Prostate gland (tissue), 2 donors: Measurements from ENCODE around the gene NUMBL.

Experiments used
- POLR2A ChIP-seq: fragments of 450-650 bp; IDR thresholded peaks from one replicate; pipeline ENCODE4 v1.6.1; 2016; ENCODE audit warnings: antibody characterized with exemption, mild to moderate bottlenecking
- POLR2AphosphoS5 ChIP-seq: sonication (generic); formaldehyde crosslinking; IDR thresholded peaks from one replicate; pipeline ENCODE4 v1.6.1; 2017; ENCODE audit warnings: antibody characterized with exemption
- TF ChIP-seq, protein P1 (sequence below), 4 experiments: fragments of 200-600 bp in 2 of 4; fragments of 450-650 bp in 2 of 4; sonication (generic) in 2 of 4; IDR thresholded peaks; 1 replicate in 3 of 4; 2 replicates in 1 of 4; pipeline ENCODE4 v1.5.1; 2016 to 2019; ENCODE audit warnings: antibody characterized with exemption in 4 of 4, mild to moderate bottlenecking in 2 of 4, moderate library complexity in 2 of 4

DNA sequence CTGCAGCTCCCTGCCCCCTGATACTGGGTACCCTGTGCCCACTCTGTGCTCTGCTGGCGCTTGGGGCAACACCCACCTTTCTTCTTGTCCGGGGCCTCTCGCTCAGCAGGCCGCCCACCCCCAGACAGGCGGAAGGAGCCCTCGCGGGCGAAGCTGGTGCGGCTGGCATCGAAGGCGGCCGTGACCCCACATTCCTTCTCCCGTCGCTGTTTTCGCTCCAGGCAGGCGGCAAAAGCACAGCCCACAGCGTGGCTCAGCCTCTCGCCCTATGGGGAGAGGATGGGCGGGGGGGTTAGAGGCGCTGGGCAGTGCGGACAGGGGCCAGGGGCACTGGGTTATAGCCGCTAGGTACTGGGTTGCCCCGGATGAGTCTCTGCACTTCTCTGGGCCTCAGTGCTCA is 13.3 kb downstream of the NUMBL start:
- TF ChIP-seq POLR2AphosphoS5 (no peak), POLR2A (no peak)
- TF ChIP-seq, protein P1, sequence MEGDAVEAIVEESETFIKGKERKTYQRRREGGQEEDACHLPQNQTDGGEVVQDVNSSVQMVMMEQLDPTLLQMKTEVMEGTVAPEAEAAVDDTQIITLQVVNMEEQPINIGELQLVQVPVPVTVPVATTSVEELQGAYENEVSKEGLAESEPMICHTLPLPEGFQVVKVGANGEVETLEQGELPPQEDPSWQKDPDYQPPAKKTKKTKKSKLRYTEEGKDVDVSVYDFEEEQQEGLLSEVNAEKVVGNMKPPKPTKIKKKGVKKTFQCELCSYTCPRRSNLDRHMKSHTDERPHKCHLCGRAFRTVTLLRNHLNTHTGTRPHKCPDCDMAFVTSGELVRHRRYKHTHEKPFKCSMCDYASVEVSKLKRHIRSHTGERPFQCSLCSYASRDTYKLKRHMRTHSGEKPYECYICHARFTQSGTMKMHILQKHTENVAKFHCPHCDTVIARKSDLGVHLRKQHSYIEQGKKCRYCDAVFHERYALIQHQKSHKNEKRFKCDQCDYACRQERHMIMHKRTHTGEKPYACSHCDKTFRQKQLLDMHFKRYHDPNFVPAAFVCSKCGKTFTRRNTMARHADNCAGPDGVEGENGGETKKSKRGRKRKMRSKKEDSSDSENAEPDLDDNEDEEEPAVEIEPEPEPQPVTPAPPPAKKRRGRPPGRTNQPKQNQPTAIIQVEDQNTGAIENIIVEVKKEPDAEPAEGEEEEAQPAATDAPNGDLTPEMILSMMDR (IDR thresholded peaks at IDR 0.05): no peak
